ENCODE measurements around the gene ZNF346.

DNA sequence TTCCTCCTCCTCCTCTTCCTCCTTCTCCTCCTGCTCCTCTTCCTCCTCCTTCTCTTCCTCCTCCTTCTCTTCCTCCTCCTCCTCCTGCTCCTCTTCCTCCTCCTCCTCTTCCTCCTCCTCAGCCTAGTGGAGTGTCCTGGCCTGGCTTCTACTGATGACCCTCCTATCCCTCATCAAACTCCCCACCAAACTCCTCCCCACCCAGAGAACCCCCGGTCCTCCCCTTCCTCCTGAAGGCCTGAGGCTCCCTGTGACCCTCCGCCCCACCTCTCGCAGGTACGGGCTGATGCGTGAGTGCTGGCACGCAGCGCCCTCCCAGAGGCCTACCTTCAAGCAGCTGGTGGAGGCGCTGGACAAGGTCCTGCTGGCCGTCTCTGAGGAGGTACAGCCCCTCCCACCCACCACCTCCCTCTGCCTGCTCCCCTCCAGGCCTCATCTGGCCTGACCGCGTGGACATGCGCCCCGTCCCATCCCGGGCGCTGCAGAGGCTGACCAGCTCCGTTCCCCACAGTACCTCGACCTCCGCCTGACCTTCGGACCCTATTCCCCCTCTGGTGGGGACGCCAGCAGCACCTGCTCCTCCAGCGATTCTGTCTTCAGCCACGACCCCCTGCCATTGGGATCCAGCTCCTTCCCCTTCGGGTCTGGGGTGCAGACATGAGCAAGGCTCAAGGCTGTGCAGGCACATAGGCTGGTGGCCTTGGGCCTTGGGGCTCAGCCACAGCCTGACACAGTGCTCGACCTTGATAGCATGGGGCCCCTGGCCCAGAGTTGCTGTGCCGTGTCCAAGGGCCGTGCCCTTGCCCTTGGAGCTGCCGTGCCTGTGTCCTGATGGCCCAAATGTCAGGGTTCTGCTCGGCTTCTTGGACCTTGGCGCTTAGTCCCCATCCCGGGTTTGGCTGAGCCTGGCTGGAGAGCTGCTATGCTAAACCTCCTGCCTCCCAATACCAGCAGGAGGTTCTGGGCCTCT is 74.8 kb downstream of the ZNF346 start:
- no peak for TF ChIP-seq EP300 (IDR thresholded peaks at IDR 0.05; ENCODE audit: borderline replicate concordance)
- TF ChIP-seq, protein P1, sequence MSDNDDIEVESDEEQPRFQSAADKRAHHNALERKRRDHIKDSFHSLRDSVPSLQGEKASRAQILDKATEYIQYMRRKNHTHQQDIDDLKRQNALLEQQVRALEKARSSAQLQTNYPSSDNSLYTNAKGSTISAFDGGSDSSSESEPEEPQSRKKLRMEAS (IDR thresholded peaks at IDR 0.05): no peak
- TF ChIP-seq YY1 (IDR thresholded peaks at IDR 0.05; ENCODE audit: low read depth): no peak
- no peak for TF ChIP-seq CREB1 (IDR thresholded peaks at IDR 0.05; ENCODE audit: low read depth)
- TF ChIP-seq FOXM1 (IDR thresholded peaks at IDR 0.05; ENCODE audit: borderline replicate concordance, low read depth): no peak
